ENCODE measurements around the gene MORN3.

MORN3 gene

DNA sequence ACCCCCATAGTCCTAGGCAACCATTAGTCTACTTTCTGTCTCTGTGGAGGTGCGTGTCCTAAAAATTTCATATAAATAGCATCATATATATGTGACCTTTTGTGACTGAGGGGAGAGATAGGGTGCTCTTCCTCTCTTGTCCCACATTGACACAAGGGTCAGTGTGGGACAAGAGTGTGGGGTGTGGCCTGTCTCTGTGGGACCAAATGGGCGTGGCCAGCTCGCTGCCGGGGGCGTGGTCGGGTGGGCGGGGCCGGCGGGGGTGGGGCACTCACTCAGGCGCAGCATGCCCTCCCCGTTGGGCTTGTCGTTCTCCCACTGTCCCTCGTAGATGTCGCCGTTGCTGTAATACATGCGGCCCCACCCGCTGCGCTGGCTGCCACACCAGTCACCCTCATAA lies 15.5 kb downstream of the MORN3 start:
- no peaks in the 10 kb centered on the region for H4K20me1 ChIP-seq (ENCODE audit: insufficient read depth, low read length)
- no peaks in the 10 kb centered on the region for H3K9me3 ChIP-seq (ENCODE audit: insufficient read depth, low read length)
- no peaks in the 10 kb centered on the region for H3K27me3 ChIP-seq (ENCODE audit: low read depth, low read length)
- H3K9ac ChIP-seq (ENCODE audit: low read length), result no peak overlapping the region
- H3K36me3 ChIP-seq (replicated peaks; ENCODE audit: low read depth, low read length), result no peaks in the 10 kb centered on the region
- no peak for TF ChIP-seq EZH2phosphoT487 (IDR thresholded peaks at IDR 0.05; ENCODE audit: low read depth)
- TF ChIP-seq, protein P1, sequence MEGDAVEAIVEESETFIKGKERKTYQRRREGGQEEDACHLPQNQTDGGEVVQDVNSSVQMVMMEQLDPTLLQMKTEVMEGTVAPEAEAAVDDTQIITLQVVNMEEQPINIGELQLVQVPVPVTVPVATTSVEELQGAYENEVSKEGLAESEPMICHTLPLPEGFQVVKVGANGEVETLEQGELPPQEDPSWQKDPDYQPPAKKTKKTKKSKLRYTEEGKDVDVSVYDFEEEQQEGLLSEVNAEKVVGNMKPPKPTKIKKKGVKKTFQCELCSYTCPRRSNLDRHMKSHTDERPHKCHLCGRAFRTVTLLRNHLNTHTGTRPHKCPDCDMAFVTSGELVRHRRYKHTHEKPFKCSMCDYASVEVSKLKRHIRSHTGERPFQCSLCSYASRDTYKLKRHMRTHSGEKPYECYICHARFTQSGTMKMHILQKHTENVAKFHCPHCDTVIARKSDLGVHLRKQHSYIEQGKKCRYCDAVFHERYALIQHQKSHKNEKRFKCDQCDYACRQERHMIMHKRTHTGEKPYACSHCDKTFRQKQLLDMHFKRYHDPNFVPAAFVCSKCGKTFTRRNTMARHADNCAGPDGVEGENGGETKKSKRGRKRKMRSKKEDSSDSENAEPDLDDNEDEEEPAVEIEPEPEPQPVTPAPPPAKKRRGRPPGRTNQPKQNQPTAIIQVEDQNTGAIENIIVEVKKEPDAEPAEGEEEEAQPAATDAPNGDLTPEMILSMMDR (IDR thresholded peaks at IDR 0.05; ENCODE audit: low read depth, low read length), result no peak
- no peak overlapping the region for H3K4me3 ChIP-seq (ENCODE audit: low read length)
- H3K4me2 ChIP-seq (ENCODE audit: low read length), result no peak overlapping the region
- peaks cover 6% of the 10 kb centered on the region for H3K4me1 ChIP-seq (ENCODE audit: low read length)
- H3K27ac ChIP-seq (ENCODE audit: low read length), result no peak overlapping the region
- H3K79me2 ChIP-seq (ENCODE audit: low read length), result no peaks in the 10 kb centered on the region
- H2AFZ ChIP-seq (ENCODE audit: low read depth, low read length), result no peak overlapping the region

DNA sequence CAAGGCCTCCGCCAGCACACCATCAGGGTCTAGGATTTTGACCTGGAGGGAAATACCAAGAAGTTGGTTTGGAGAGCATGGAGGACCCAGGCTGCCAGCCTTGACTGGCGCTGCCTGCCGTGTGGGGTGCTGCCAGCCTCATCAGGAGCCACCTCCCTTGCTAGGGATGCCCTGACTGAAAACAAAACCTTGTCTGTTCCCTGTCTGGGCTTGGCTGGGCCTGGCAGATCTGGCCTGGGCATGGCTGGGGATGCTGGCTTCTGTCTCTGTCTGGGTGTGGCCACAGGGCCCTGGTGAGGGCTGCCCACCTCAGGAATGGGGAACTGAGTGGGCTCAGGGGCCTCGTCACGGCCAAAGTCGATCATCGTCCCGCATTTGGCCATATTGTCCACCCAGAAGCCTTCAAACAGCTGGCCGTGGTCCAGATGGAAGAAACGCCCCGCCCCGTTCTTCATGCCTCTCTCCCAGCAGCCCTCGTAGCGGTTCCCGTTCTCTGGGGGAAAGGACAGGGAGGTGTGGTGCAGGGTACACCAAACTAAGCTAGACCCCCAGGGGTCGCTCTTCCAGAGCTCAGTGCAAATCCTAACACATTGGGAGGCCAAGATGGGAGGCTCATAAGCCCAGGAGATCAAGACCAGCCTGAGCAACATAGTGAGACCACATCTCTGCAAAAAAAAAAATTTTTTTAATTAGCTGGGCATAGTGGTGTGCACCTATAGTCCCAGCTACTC lies 16.5 kb downstream of the MORN3 start:
- Histone ChIP-seq H3K9ac (ENCODE audit: low read length) (no peak overlapping the region), H3K36me3 (replicated peaks; ENCODE audit: low read depth, low read length) (no peaks in the 10 kb centered on the region), H4K20me1 (ENCODE audit: insufficient read depth, low read length) (no peaks in the 10 kb centered on the region), H3K79me2 (ENCODE audit: low read length) (no peaks in the 10 kb centered on the region), H3K4me2 (ENCODE audit: low read length) (no peak overlapping the region), H2AFZ (ENCODE audit: low read depth, low read length) (no peak overlapping the region), H3K4me1 (ENCODE audit: low read length) (no peaks in the 10 kb centered on the region), H3K9me3 (ENCODE audit: insufficient read depth, low read length) (no peaks in the 10 kb centered on the region), H3K27me3 (ENCODE audit: low read depth, low read length) (no peaks in the 10 kb centered on the region), H3K4me3 (ENCODE audit: low read length) (no peak overlapping the region), H3K27ac (ENCODE audit: low read length) (no peak overlapping the region)
- TF ChIP-seq, protein P1 (IDR thresholded peaks at IDR 0.05; ENCODE audit: low read depth, low read length), result no peak
- no peak for TF ChIP-seq EZH2phosphoT487 (IDR thresholded peaks at IDR 0.05; ENCODE audit: low read depth)

DNA sequence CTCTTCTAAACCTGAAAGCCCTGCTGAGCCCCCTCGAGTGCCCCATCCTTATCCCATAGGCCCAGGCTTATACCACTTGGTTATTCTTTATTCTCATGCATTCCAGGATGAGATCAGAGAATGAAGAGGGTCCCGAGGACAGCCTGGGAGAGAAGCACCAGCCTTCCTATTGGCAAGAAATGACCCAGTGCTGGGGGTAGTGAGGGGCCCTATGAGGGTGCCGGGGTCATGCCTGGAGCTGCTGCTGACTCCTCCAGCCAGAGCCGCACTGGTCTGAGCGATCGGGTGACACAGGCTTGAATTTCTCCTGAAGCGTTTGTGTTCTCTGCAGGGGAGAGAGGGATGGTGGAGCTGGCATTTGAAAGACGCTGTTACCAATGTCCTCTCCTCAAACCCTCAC lies 18.1 kb downstream of the MORN3 start:
- H3K4me2 ChIP-seq (ENCODE audit: low read length), result no peak overlapping the region
- no peak overlapping the region for H2AFZ ChIP-seq (ENCODE audit: low read depth, low read length)
- TF ChIP-seq, protein P1 (IDR thresholded peaks at IDR 0.05; ENCODE audit: low read depth, low read length), result no peak
- no peak for TF ChIP-seq EZH2phosphoT487 (IDR thresholded peaks at IDR 0.05; ENCODE audit: low read depth)
- H3K9ac ChIP-seq (ENCODE audit: low read length), result no peak overlapping the region
- no peak overlapping the region for H3K27ac ChIP-seq (ENCODE audit: low read length)
- H3K4me3 ChIP-seq (ENCODE audit: low read length), result no peak overlapping the region
- H3K4me1 ChIP-seq (ENCODE audit: low read length), result no peaks in the 10 kb centered on the region
- no peaks in the 10 kb centered on the region for H3K27me3 ChIP-seq (ENCODE audit: low read depth, low read length)
- H3K79me2 ChIP-seq (ENCODE audit: low read length), result no peaks in the 10 kb centered on the region
- no peaks in the 10 kb centered on the region for H3K9me3 ChIP-seq (ENCODE audit: insufficient read depth, low read length)
- H4K20me1 ChIP-seq (ENCODE audit: insufficient read depth, low read length), result no peaks in the 10 kb centered on the region
- peaks cover 4% of the 10 kb centered on the region for H3K36me3 ChIP-seq (replicated peaks; ENCODE audit: low read depth, low read length)

DNA sequence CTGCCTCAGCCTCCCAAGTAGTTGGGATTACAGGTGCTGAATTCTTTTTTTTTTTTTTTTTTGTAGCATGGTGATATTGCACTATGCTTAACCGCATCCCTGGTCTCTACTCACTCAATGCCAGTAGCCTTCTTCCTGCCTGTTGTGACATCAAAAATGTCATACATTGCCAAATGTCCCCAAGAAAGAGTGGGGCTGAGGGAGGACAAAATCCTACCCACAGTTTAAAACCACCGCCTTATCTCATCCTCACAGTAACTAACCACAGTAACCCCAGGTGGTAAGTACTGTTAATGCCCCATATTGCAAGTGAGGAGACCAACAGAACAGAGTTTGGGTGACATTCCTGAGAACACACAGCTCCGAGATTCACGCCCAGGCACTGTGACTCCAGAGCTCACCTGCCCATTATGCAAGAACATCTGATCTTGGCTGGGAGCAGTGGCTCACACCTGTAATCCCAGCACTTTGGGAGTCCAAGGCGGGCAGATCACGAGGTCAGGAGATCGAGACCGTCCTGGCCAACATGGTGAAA lies 19.6 kb downstream of the MORN3 start:
- H3K4me1 ChIP-seq (ENCODE audit: low read length), result no peaks in the 10 kb centered on the region
- H3K79me2 ChIP-seq (ENCODE audit: low read length), result no peaks in the 10 kb centered on the region
- H3K27ac ChIP-seq (ENCODE audit: low read length), result no peak overlapping the region
- TF ChIP-seq EZH2phosphoT487 (IDR thresholded peaks at IDR 0.05; ENCODE audit: low read depth), result no peak
- TF ChIP-seq, protein P1 (IDR thresholded peaks at IDR 0.05; ENCODE audit: low read depth, low read length), result no peak
- H4K20me1 ChIP-seq (ENCODE audit: insufficient read depth, low read length), result no peaks in the 10 kb centered on the region
- peaks cover 6% of the 10 kb centered on the region for H3K36me3 ChIP-seq (replicated peaks; ENCODE audit: low read depth, low read length)
- H3K27me3 ChIP-seq (ENCODE audit: low read depth, low read length), result no peaks in the 10 kb centered on the region
- no peak overlapping the region for H3K9ac ChIP-seq (ENCODE audit: low read length)
- no peak overlapping the region for H3K4me3 ChIP-seq (ENCODE audit: low read length)
- no peak overlapping the region for H2AFZ ChIP-seq (ENCODE audit: low read depth, low read length)
- H3K4me2 ChIP-seq (ENCODE audit: low read length), result no peak overlapping the region
- no peaks in the 10 kb centered on the region for H3K9me3 ChIP-seq (ENCODE audit: insufficient read depth, low read length)

All from OCI-LY3 (cell line).